Parathyroid adenoma (tissue), 2 donors: Measurements from ENCODE around the gene DTNA.
A peak's percentile ranks its signal among the peaks of the same experiment; 100 is the strongest.

Experiments
- H2AFZ ChIP-seq: fragments of 300-600 bp; sonication (generic); one replicate; pipeline ENCODE4 v1.7.0; 2017; ENCODE audit warnings: antibody characterized with exemption, mild to moderate bottlenecking
- H3K27ac ChIP-seq: fragments of 300-600 bp; sonication (generic); one replicate; pipeline ENCODE4 v1.7.0; 2017
- H3K27me3 ChIP-seq: fragments of 300-600 bp; sonication (generic); one replicate; pipeline ENCODE4 v1.7.0; 2017; ENCODE audit warnings: low read length; ENCODE audit not compliant: control insufficient read depth, insufficient read depth
- H3K36me3 ChIP-seq: fragments of 300-600 bp; sonication (generic); one replicate; pipeline ENCODE4 v1.7.0; 2017; ENCODE audit warnings: low read length; ENCODE audit not compliant: control insufficient read depth, insufficient read depth
- H3K4me1 ChIP-seq: fragments of 300-600 bp; sonication (generic); one replicate; pipeline ENCODE4 v1.7.0; 2017; ENCODE audit warnings: control low read depth
- H3K4me2 ChIP-seq: fragments of 300-600 bp; sonication (generic); one replicate; pipeline ENCODE4 v1.7.0; 2017; ENCODE audit warnings: low read length
- H3K4me3 ChIP-seq: fragments of 300-600 bp; sonication (generic); one replicate; pipeline ENCODE4 v1.7.0; 2017; ENCODE audit warnings: low read depth, low read length
- H3K79me2 ChIP-seq: fragments of 300-600 bp; sonication (generic); one replicate; pipeline ENCODE4 v1.7.0; 2017; ENCODE audit warnings: control low read depth
- H3K9ac ChIP-seq: fragments of 300-600 bp; sonication (generic); one replicate; pipeline ENCODE4 v1.7.0; 2017; ENCODE audit warnings: mild to moderate bottlenecking
- H3K9me3 ChIP-seq: fragments of 300-600 bp; sonication (generic); one replicate; pipeline ENCODE4 v1.7.0; 2017; ENCODE audit warnings: low read length; ENCODE audit not compliant: control insufficient read depth
- CTCF ChIP-seq: fragments of 300-600 bp; sonication (generic); IDR thresholded peaks from one replicate; pipeline ENCODE4 v1.7.0; 2017; ENCODE audit warnings: antibody characterized with exemption, mild to moderate bottlenecking
- donor health status: primary hyperparathyroidism.

Gene DTNA

GRCh38 chr18:34871435-34871834 is 161.3 kb downstream of the DTNA start:
- Histone ChIP-seq H3K27me3 (no peaks in the 10 kb centered on the region), H3K36me3 (no peaks in the 10 kb centered on the region), H3K9ac (no peak overlapping the region), H2AFZ (peak overlapping the region; percentile 9), H3K79me2 (no peaks in the 10 kb centered on the region), H3K4me3 (no peak overlapping the region), H3K27ac (no peak overlapping the region), H3K9me3 (no peaks in the 10 kb centered on the region), H3K4me2 (no peak overlapping the region), H3K4me1 (no peaks in the 10 kb centered on the region)
- no peak for TF ChIP-seq CTCF

- Histone ChIP-seq H3K4me1 (no peaks in the 10 kb centered on the region), H3K27me3 (no peaks in the 10 kb centered on the region), H3K4me3 (no peak overlapping the region), H3K9me3 (no peaks in the 10 kb centered on the region), H3K4me2 (no peak overlapping the region), H3K9ac (no peak overlapping the region), H3K79me2 (no peaks in the 10 kb centered on the region), H3K36me3 (no peaks in the 10 kb centered on the region), H2AFZ (no peak overlapping the region), H3K27ac (no peak overlapping the region)
- TF ChIP-seq CTCF, result no peak
These were observed 162.0 kb downstream of the DTNA start for GRCh38 chr18:34872066-34872465.

- no peaks in the 10 kb centered on the region for H3K9me3 ChIP-seq
- H3K4me1 ChIP-seq, result no peaks in the 10 kb centered on the region
- H2AFZ ChIP-seq, result no peak overlapping the region
- no peak overlapping the region for H3K4me3 ChIP-seq
- H3K79me2 ChIP-seq, result no peaks in the 10 kb centered on the region
- H3K27me3 ChIP-seq, result no peaks in the 10 kb centered on the region
- H3K36me3 ChIP-seq, result no peaks in the 10 kb centered on the region
- no peak overlapping the region for H3K9ac ChIP-seq
- no peak overlapping the region for H3K4me2 ChIP-seq
- no peak for TF ChIP-seq CTCF
- no peak overlapping the region for H3K27ac ChIP-seq
These were observed 164.0 kb downstream of the DTNA start for GRCh38 chr18:34873986-34874580.

- H3K27ac ChIP-seq, result no peak overlapping the region
- H3K4me2 ChIP-seq, result no peak overlapping the region
- H2AFZ ChIP-seq, result no peak overlapping the region
- no peak overlapping the region for H3K9ac ChIP-seq
- H3K79me2 ChIP-seq, result no peaks in the 10 kb centered on the region
- no peak overlapping the region for H3K4me3 ChIP-seq
- no peaks in the 10 kb centered on the region for H3K27me3 ChIP-seq
- H3K36me3 ChIP-seq, result no peaks in the 10 kb centered on the region
- TF ChIP-seq CTCF, result no peak
- H3K4me1 ChIP-seq, result no peaks in the 10 kb centered on the region
- no peaks in the 10 kb centered on the region for H3K9me3 ChIP-seq
These were observed 165.1 kb downstream of the DTNA start for GRCh38 chr18:34875150-34875549.

- Histone ChIP-seq H3K4me3 (no peak overlapping the region), H2AFZ (no peak overlapping the region), H3K9ac (no peak overlapping the region), H3K4me1 (no peaks in the 10 kb centered on the region), H3K27me3 (no peaks in the 10 kb centered on the region), H3K9me3 (no peaks in the 10 kb centered on the region), H3K36me3 (no peaks in the 10 kb centered on the region), H3K27ac (no peak overlapping the region), H3K79me2 (no peaks in the 10 kb centered on the region), H3K4me2 (no peak overlapping the region)
- TF ChIP-seq CTCF, result no peak
These were observed 170.3 kb downstream of the DTNA start for GRCh38 chr18:34880403-34880802.
